Type B pancreatic cell (in vitro differentiated cells): ENCODE results near the gene TNFRSF12A. TPM values are rescaled to one million over a fixed set of nuclear protein-coding genes. Genes with fewer than 3 reads are reported as not detected.
A peak's percentile ranks its signal among the peaks of the same experiment; 100 is the strongest.
"Not testable (repeated sequence)": the region's sequence is repeated elsewhere in the genome, so short reads cannot be mapped to it uniquely, and the experiment has no call there.

ENCODE experiments used
- DNase-seq: peaks from one replicate; pipeline ENCODE4 v3.0.0; 2021; ENCODE audit warnings: mixed read lengths; ENCODE audit not compliant: unreplicated experiment; ENCODE audit errors: extremely low spot score
- H3K27ac Mint-ChIP-seq: 2 replicates; pipeline ENCODE4 v1.8.0; 2021; ENCODE audit warnings: mild to moderate bottlenecking, mixed read lengths
- H3K27me3 Mint-ChIP-seq: 2 replicates; pipeline ENCODE4 v1.8.0; 2021; ENCODE audit warnings: mixed read lengths
- H3K36me3 Mint-ChIP-seq: 2 replicates; pipeline ENCODE4 v1.8.0; 2021; ENCODE audit warnings: mixed read lengths
- H3K4me1 Mint-ChIP-seq: one replicate; pipeline ENCODE4 v1.8.0; 2021; ENCODE audit warnings: mixed read lengths; ENCODE audit not compliant: unreplicated experiment
- H3K4me3 Mint-ChIP-seq: 2 replicates; pipeline ENCODE4 v1.8.0; 2021; ENCODE audit warnings: mild to moderate bottlenecking, mixed read lengths
- H3K9me3 Mint-ChIP-seq: 2 replicates; pipeline ENCODE4 v1.8.0; 2021; ENCODE audit warnings: mixed read lengths
- CTCF ChIP-seq: fragments of 200-600 bp; sonication (generic); conservative IDR thresholded peaks from 2 replicates; pipeline ENCODE4 v1.5.0; 2021; ENCODE audit warnings: antibody characterized with exemption, mild to moderate bottlenecking
- total RNA-seq: library from RNA; stranded (reverse); gene quantifications from 2 replicates; pipeline ENCODE4 v1.2.1, GENCODE V29; 2021; ENCODE audit warnings: low replicate concordance

Gene TNFRSF12A
- total RNA-seq, 1 donor from 2014 or later, result 24.0 TPM

- no peak for DNase-seq
- H3K27me3 Mint-ChIP-seq, result no peaks in the 10 kb centered on the region
- H3K9me3 Mint-ChIP-seq, result no peaks in the 10 kb centered on the region
- no peaks in the 10 kb centered on the region for H3K4me1 Mint-ChIP-seq
- H3K4me3 Mint-ChIP-seq, result no peak overlapping the region
- no peak for TF ChIP-seq CTCF
- no peak overlapping the region for H3K27ac Mint-ChIP-seq
- H3K36me3 Mint-ChIP-seq, result no peaks in the 10 kb centered on the region
Observed at GRCh38 chr16:3066440-3066748, 46.2 kb downstream of the TNFRSF12A start.

GRCh38 chr16:3068487-3068886, 48.3 kb downstream of the TNFRSF12A start:
- Mint-ChIP-seq H3K27ac (peak overlapping the region; percentile 43), H3K4me1 (no peaks in the 10 kb centered on the region), H3K4me3 (no peak overlapping the region), H3K36me3 (no peaks in the 10 kb centered on the region), H3K27me3 (peaks cover 7% of the 10 kb centered on the region), H3K9me3 (no peaks in the 10 kb centered on the region)
- DNase-seq, result no peak
- no peak for TF ChIP-seq CTCF

DNA sequence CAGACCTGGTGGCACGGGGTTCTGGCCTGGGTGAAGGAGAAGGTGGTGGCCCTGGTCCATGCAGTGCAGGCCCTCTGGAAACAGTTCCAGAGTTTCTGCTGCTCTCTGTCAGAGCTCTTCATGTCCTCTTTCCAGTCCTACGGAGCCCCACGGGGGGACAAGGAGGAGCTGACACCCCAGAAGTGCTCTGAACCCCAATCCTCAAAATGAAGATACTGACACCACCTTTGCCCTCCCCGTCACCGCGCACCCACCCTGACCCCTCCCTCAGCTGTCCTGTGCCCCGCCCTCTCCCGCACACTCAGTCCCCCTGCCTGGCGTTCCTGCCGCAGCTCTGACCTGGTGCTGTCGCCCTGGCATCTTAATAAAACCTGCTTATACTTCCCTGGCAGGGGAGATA, 49.0 kb downstream of the TNFRSF12A start:
- H3K4me1 Mint-ChIP-seq, DNase-seq, H3K27ac Mint-ChIP-seq, H3K9me3 Mint-ChIP-seq, H3K36me3 Mint-ChIP-seq, H3K4me3 Mint-ChIP-seq: not testable (repeated sequence)
- H3K27me3 Mint-ChIP-seq, result peaks cover 14% of the 10 kb centered on the region

DNA sequence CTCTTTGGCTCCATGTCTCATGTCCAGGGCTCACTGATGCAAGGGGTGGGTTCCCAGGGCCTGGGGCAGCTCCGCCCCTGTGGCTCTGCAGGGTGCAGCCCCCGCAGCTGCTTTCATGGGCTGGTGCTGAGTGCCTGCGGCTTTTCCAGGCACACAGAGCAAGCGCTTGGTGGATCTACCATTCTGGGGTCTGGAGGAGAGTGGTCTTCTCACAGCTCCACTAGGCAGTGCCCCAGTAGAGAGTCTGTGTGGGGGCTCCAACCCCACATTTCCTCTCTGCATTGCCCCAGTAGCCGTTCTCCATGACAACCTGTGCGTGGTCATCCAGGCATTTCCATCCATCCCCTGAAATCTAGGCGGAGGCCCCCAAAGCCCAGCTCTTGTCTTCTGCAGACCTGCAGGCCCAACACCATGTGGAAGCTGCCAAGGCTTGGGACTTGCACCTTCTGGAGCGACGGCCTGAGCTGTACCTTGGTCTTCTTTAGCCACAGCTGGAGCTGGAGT, 50.5 kb downstream of the TNFRSF12A start:
- TF ChIP-seq CTCF, result no peak

GRCh38 chr16:3071655-3072054, 51.5 kb downstream of the TNFRSF12A start:
- no peak for DNase-seq
- Mint-ChIP-seq H3K4me1 (no peaks in the 10 kb centered on the region), H3K9me3 (no peaks in the 10 kb centered on the region), H3K27ac (no peak overlapping the region), H3K4me3 (no peak overlapping the region), H3K36me3 (no peaks in the 10 kb centered on the region), H3K27me3 (peaks cover 30% of the 10 kb centered on the region)
- TF ChIP-seq CTCF, result no peak

More for the DNA sequence above, 50.5 kb downstream of the TNFRSF12A start:
- no peak for DNase-seq
- peaks cover 24% of the 10 kb centered on the region for H3K27me3 Mint-ChIP-seq
- no peaks in the 10 kb centered on the region for H3K4me1 Mint-ChIP-seq
- no peaks in the 10 kb centered on the region for H3K36me3 Mint-ChIP-seq
- no peaks in the 10 kb centered on the region for H3K9me3 Mint-ChIP-seq
- H3K4me3 Mint-ChIP-seq, result no peak overlapping the region
- H3K27ac Mint-ChIP-seq, result no peak overlapping the region

Other genes with a start within 250 kb of the TNFRSF12A start
- 237 and 243 TPM in 2 replicates for gene ELOB, start 243.1 kb upstream of the TNFRSF12A start, total RNA-seq
- gene PRSS33, start 232.8 kb upstream of the TNFRSF12A start, total RNA-seq, result 0.39 and 2.4 TPM in 2 replicates
- not detected in 2 replicates for gene PRSS41, start 221.9 kb upstream of the TNFRSF12A start, total RNA-seq
- gene PRSS21, start 203.1 kb upstream of the TNFRSF12A start, total RNA-seq, result not detected in 2 replicates
- gene ZG16B, start 190.1 kb upstream of the TNFRSF12A start, total RNA-seq, result 1.5 and 1.7 TPM in 2 replicates
- 42.5 and 56.8 TPM in 2 replicates for gene PRSS22, start 162.2 kb upstream of the TNFRSF12A start, total RNA-seq
- 43.1 and 45.9 TPM in 2 replicates for gene FLYWCH2, start 137.2 kb upstream of the TNFRSF12A start, total RNA-seq
- 17.8 and 28.6 TPM in 2 replicates for gene FLYWCH1, start 108.4 kb upstream of the TNFRSF12A start, total RNA-seq
- gene KREMEN2, start 56.1 kb upstream of the TNFRSF12A start, total RNA-seq, result 4.5 and 7.7 TPM in 2 replicates
- 18.1 and 23.8 TPM in 2 replicates for gene PAQR4, start 51.0 kb upstream of the TNFRSF12A start, total RNA-seq
- gene PKMYT1, start 39.9 kb upstream of the TNFRSF12A start, total RNA-seq, result 25.1 and 42.3 TPM in 2 replicates
- 0.99 and 3.4 TPM in 2 replicates for gene CLDN9, start 7.4 kb upstream of the TNFRSF12A start, total RNA-seq
- gene CLDN6, start 2.2 kb upstream of the TNFRSF12A start, total RNA-seq, result 98.9 and 243 TPM in 2 replicates
- 34.8 and 49.4 TPM in 2 replicates for gene HCFC1R1, start 3.6 kb downstream of the TNFRSF12A start, total RNA-seq
- gene THOC6, start 3.7 kb downstream of the TNFRSF12A start, total RNA-seq, result 40.1 and 50.7 TPM in 2 replicates
- 15.2 and 28.6 TPM in 2 replicates for gene BICDL2, start 16.6 kb downstream of the TNFRSF12A start, total RNA-seq
- gene MMP25, start 26.2 kb downstream of the TNFRSF12A start, total RNA-seq, result 0.14 TPM in 2 replicates
- gene IL32, start 45.3 kb downstream of the TNFRSF12A start, total RNA-seq, result 12.7 and 44.1 TPM in 2 replicates
- not detected in 2 replicates for gene ZSCAN10, start 78.9 kb downstream of the TNFRSF12A start, total RNA-seq
- gene ZNF205, start 92.2 kb downstream of the TNFRSF12A start, total RNA-seq, result 15.0 and 18.2 TPM in 2 replicates
- 11.6 and 13.3 TPM in 2 replicates for gene ZNF213, start 114.7 kb downstream of the TNFRSF12A start, total RNA-seq
- gene OR1F1, start 167.8 kb downstream of the TNFRSF12A start, total RNA-seq, result 0.34 TPM in 1 of 2 replicates, not detected in the other
- 10.5 and 12.4 TPM in 2 replicates for gene ZNF200, start 214.8 kb downstream of the TNFRSF12A start, total RNA-seq
- gene MEFV, start 236.3 kb downstream of the TNFRSF12A start, total RNA-seq, result 0.19 TPM in 1 of 2 replicates, not detected in the other